Measurements from ENCODE around the gene PFKFB1. TPM values are rescaled to one million over a fixed set of nuclear protein-coding genes. Genes with fewer than 3 reads are reported as not detected.

PFKFB1 gene
- total and polyA plus RNA-seq, 9 of the 15 experiments (the other 6 are each of a cell fraction or from before 2014, with no cell fraction given) = 0.07 to 0.24 (median 0.15) TPM; not detected in 2

DNA sequence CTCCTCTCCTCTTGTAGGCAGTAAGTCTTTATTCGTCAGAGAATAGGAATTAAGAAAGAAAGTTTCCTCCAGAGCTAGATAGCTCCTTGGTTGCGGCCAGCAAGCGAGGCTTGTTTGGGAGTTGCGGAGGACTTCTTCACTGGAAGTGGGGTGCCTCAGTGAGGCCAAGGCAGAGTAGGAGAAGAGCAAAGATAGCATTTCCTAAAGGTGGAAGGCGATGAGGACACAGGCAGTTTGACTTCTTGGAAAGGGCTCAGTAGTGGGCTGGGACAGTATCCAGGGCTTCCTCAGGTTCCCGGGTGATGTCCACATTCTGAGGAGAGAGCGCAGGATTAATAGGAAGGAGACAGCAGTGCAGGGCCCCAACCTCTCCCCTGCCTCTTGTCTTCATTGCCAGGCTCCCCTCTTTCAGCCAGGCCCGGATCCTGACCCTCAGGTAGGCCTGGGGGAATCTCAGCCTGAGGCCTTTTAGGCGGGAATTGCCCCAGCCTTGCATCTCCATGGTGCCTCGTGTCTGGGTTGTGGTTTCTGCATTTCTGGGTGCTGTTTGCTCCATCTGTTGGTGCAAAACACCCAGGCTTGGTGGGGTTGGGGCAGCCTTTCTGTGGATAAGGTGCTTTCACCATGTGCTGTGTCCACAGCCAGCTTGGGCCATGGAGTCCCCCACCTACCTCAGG, 60.7 kb downstream of the PFKFB1 start (continued):
- TF ChIP-seq CBX8 (IDR thresholded peaks at IDR 0.05; ENCODE audit: borderline replicate concordance, extremely low read depth, low read depth, low read length, poor library complexity, severe bottlenecking) (no peak), JUN (IDR thresholded peaks at IDR 0.05; ENCODE audit: borderline replicate concordance, low read depth, low read length) (no peak), JUN (CRISPR knock-in tag; IDR thresholded peaks at IDR 0.05; ENCODE audit: borderline replicate concordance) (no peak), SMC3 (conservative IDR thresholded peaks at IDR 0.05; ENCODE audit: insufficient read depth, low read depth, low read length) (no peak)

DNA sequence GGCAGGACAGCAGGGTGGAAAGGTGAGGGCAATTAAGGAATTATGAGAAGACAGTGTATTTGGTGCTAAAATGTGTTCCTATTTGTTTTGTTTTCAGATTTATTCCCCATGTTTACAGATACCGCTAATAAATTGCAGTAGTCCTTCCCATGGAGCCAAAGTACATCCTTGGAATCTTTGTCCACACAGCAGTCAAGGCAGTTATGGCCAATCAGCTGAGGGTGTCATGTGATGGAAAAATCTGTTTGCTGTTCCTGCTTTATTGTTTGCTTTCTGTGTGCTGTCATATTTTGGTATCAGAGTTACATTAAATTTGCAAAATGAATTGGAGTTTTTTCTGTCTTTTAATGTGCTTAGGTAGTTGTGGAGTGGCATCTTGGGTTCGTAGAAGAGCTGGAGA, 62.9 kb downstream of the PFKFB1 start:
- intact Hi-C loops (cut with micrococcal nuclease) = no loop called here
- CTCF ChIA-PET (ENCODE audit: low intra/inter-chr PET ratio) = no interaction called here
- H3K4me1 ChIP-seq (replicated peaks in 1 of 2; ENCODE audit: control insufficient read depth in 2 of 2, insufficient read depth in 2 of 2, low read length in 2 of 2) = no peaks in the 10 kb centered on the region
- TF ChIP-seq KLF16 (IDR thresholded peaks at IDR 0.05) = no peak
- TF ChIP-seq, protein P1, sequence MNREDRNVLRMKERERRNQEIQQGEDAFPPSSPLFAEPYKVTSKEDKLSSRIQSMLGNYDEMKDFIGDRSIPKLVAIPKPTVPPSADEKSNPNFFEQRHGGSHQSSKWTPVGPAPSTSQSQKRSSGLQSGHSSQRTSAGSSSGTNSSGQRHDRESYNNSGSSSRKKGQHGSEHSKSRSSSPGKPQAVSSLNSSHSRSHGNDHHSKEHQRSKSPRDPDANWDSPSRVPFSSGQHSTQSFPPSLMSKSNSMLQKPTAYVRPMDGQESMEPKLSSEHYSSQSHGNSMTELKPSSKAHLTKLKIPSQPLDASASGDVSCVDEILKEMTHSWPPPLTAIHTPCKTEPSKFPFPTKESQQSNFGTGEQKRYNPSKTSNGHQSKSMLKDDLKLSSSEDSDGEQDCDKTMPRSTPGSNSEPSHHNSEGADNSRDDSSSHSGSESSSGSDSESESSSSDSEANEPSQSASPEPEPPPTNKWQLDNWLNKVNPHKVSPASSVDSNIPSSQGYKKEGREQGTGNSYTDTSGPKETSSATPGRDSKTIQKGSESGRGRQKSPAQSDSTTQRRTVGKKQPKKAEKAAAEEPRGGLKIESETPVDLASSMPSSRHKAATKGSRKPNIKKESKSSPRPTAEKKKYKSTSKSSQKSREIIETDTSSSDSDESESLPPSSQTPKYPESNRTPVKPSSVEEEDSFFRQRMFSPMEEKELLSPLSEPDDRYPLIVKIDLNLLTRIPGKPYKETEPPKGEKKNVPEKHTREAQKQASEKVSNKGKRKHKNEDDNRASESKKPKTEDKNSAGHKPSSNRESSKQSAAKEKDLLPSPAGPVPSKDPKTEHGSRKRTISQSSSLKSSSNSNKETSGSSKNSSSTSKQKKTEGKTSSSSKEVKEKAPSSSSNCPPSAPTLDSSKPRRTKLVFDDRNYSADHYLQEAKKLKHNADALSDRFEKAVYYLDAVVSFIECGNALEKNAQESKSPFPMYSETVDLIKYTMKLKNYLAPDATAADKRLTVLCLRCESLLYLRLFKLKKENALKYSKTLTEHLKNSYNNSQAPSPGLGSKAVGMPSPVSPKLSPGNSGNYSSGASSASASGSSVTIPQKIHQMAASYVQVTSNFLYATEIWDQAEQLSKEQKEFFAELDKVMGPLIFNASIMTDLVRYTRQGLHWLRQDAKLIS (CRISPR knock-in tag; IDR thresholded peaks at IDR 0.05) = no peak
- TF ChIP-seq FOS (IDR thresholded peaks at IDR 0.05; ENCODE audit: extremely low read depth, insufficient read length) = no peak
- no peak for TF ChIP-seq ZNF134 (CRISPR knock-in tag; conservative IDR thresholded peaks at IDR 0.05)
- TF ChIP-seq ZNF551 (CRISPR knock-in tag; IDR thresholded peaks at IDR 0.05) = no peak
- TF ChIP-seq HNRNPH1 (optimal IDR thresholded peaks at IDR 0.05; ENCODE audit: low read depth, low read length) = no peak
- TF ChIP-seq, protein P2, sequence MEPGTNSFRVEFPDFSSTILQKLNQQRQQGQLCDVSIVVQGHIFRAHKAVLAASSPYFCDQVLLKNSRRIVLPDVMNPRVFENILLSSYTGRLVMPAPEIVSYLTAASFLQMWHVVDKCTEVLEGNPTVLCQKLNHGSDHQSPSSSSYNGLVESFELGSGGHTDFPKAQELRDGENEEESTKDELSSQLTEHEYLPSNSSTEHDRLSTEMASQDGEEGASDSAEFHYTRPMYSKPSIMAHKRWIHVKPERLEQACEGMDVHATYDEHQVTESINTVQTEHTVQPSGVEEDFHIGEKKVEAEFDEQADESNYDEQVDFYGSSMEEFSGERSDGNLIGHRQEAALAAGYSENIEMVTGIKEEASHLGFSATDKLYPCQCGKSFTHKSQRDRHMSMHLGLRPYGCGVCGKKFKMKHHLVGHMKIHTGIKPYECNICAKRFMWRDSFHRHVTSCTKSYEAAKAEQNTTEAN (CRISPR knock-in tag; IDR thresholded peaks at IDR 0.05) = no peak
- no peak for TF ChIP-seq DDX20 (tag; IDR thresholded peaks at IDR 0.05; ENCODE audit: low read depth)
- TF ChIP-seq ZNF316 (IDR thresholded peaks at IDR 0.05) = no peak
- no peak for TF ChIP-seq XRCC3 (IDR thresholded peaks at IDR 0.05)
- no peak for TF ChIP-seq ZNF77 (CRISPR knock-in tag; IDR thresholded peaks at IDR 0.05)

More for the DNA sequence above, 62.9 kb downstream of the PFKFB1 start:
- ATAC-seq (no peak), FAIRE-seq (no peak), DNase-seq (ENCODE audit: extremely low read depth in 1 of 4, low spot score in 3 of 4) (no peak)
- Histone ChIP-seq H3K9me3 (replicated peaks; ENCODE audit: control insufficient read depth, insufficient read depth, low read depth, low read length) (no peaks in the 10 kb centered on the region), H3K27ac (ENCODE audit: extremely low read depth, low read depth, low read length) (no peak overlapping the region), H2AFZ (ENCODE audit: low read depth, low read length) (no peak overlapping the region), H4K20me1 (replicated peaks; ENCODE audit: control insufficient read depth, insufficient read depth, low read length) (no peaks in the 10 kb centered on the region), H3K36me3 (ENCODE audit: control insufficient read depth, insufficient read depth, low read length) (no peaks in the 10 kb centered on the region), H3K9me1 (ENCODE audit: control insufficient read depth, insufficient read depth, low read length) (no peaks in the 10 kb centered on the region), H3K27me3 (ENCODE audit: control insufficient read depth in 2 of 2, insufficient read depth in 2 of 2, low read length in 2 of 2) (no peaks in the 10 kb centered on the region; a peak in 2 of 5 replicates), H3K79me2 (ENCODE audit: control insufficient read depth, insufficient read depth, low read length) (no peaks in the 10 kb centered on the region), H3K9ac (ENCODE audit: insufficient read depth in 1 of 2, low read depth in 2 of 2, low read length in 2 of 2) (no peak overlapping the region), H3K4me2 (ENCODE audit: insufficient read depth, low read length) (no peak overlapping the region), H3K4me3 (no peak overlapping the region)
- no TSS peak for BruUV-seq (replicated peaks)
- 0% methylated on average over 2 of the region's 2 CpGs for WGBS (ENCODE audit: insufficient coverage, low coverage, missing lambda C conversion rate)
- POLR2A ChIA-PET = no interaction called here
- in situ Hi-C loops (cut with MboI) = no loop called here

All from K562 (cell line).